Activated CD4-positive, alpha-beta T cell treated with anti-CD3 and anti-CD28 coated beads for 4 hours (primary cell): Measurements from ENCODE around the gene CDKN1C.

Experiments used
- DNase-seq, 2 donors: peaks; one replicate each; pipeline ENCODE4 v3.0.0-alpha.2; 2020

Gene CDKN1C

DNA sequence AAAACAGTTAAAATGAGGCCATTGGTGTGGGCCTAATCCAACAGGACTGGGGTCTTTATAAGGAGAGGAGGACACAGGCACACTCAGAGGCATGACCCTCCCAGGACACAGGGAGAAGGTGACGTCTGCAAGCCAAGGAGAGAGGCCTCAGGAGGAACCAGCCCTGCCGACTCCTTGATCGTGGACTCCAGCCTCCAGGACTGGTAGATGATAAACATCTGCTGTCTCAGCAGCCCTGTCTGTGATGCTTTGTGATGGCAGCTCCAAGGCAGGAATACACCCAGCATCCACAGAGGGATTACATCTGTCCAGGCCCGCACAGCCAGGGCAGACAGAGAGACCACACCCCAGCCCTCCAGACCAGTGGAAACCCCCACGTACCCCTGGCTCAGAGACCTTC is 18.4 kb downstream of the CDKN1C start:
- no peak for DNase-seq

DNA sequence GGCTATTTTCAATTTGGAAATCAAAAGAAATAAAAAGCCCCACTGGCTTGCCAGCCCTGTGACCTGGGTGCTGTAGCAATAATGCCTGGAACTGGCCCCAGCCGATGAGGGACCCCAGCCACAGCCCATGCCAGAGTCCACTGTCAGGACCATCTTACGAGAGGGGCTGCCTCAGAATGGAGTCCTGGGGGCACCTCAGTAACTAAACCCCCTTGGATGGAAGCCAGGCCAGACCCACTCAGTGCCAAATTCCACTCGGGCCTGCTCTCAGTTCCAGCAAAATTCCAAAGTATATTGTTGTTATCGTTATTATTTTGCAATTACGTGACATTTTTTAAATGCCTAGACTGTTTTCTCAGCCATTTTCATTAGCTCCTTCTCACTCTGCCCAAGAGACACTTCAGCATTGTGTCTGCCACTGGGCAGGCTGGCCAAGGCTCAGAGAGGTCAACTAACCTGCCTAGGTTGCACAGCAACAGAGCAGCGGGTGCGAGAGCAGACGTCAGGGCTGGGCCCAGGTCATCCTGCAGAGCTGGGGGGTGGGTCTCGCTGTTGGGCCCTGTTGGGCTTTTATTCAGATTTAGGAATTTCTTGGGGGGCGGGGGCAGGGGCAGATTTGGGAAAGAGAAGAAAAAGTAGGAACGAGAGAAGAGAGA is 19.5 kb downstream of the CDKN1C start:
- no peak for DNase-seq

DNA sequence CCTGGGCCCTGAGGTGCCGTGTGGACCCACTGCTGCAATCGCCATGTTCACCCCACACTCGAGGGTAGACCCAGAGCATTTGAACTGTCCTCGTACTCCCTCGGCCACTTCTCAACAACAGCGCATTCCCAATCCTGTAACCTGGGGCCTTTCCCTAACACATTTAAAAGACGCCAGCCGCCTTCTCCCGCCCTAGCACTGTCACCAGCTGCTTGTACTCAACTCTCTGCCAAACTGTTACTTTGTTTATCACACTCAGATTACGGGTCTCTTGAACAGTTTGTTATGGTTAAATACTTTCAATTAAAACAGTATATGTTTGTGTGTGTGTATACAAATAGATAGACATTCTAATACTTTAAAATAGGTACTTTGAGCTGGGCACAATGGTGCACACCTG is 20.7 kb downstream of the CDKN1C start:
- DNase-seq = no peak

DNA sequence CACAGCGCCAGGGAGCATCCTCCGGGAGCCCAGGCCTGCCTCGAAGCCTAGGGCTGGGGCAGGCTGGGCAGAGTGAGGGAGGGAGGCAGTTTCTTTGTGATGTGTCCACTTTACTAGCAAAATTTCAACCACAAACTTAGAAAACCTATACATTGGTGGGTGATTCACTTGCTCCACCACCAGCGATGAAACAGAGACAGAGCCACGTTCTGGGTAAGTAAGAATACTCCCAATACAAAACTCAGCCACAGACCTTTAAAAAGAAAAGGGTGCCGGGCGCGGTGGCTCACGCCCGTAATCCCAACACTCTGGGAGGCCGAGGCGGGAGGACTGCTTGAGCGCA is 22.3 kb downstream of the CDKN1C start:
- no peak for DNase-seq

DNA sequence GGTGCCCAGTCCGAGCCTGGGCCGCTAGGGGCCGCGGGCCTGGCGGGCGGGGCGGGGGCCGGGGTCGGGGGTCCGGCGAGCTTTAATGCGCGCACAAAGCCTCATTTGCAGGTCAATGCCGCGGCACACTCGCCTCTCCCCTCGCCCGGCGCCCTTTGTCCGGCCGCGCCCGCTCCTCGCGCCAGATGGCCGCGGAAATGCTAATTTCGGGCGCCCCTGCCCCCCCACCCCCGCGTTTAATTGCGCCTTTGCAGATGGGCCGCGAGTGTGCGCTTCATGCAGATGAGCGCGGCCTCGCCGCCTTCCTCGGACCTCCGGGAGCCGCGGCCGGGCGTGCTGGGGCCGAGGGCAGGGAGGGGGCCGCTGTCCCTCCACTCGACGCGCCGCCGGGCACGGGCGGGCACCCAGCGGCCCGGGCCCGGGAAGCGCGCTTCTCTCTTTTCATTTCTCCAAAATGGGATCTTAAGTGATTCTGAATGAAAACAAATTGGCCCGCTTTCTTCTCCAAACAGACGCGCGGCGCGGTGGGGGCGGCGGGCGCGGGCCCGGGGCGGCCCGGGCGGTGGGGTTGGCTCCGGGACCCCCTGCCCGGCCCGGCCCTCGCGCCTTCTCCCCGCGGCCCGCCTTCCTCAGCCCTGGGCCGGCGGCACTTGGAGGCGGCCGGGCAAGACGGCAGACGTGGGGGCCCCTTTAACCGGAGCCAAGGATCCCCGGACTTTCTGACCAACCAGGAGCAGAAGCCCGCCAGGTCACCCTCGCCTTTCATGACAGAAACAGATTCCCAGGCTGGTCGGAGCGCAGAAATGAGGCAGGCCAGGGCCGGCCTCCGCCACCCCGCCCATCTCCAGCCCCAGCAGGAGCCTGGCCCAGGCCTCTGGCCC is 22.9 kb downstream of the CDKN1C start:
- DNase-seq = no peak

DNA sequence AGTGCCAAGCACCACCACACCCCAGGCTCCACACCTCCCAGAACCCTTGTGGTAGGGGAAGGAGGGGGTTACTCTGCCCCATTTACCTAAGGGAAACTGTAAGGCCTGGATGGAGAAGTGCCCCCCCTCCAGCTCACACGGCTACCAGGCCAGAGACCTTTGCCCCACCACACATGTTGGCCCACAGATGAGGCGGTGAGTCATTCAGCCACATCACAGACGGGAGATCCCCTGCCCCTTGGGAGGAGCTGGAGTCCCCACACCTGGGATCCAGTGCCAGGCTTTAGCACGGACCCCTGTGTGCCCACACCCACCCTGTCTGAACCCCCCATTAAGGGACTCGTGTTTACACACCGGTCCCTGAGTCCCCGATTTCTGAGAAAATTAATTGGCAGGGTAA is 24.9 kb downstream of the CDKN1C start:
- DNase-seq = no peak

DNA sequence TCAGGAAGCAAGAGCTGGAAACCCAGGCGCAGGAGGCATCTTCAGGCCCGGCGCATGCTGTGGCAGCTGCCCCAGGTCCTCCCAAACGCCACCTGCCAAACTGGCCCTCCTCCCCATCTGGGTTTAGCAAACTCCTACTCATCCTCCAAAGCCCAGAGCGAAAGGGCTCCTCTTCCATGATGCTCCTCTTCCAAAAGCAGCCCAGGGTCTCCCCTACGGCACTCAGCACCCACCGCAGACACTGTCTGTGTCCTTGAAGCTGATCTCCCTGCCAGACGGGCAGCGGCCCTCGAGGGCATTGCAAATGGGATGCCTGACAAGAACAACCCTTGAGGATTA is 25.9 kb downstream of the CDKN1C start:
- DNase-seq = no peak

DNA sequence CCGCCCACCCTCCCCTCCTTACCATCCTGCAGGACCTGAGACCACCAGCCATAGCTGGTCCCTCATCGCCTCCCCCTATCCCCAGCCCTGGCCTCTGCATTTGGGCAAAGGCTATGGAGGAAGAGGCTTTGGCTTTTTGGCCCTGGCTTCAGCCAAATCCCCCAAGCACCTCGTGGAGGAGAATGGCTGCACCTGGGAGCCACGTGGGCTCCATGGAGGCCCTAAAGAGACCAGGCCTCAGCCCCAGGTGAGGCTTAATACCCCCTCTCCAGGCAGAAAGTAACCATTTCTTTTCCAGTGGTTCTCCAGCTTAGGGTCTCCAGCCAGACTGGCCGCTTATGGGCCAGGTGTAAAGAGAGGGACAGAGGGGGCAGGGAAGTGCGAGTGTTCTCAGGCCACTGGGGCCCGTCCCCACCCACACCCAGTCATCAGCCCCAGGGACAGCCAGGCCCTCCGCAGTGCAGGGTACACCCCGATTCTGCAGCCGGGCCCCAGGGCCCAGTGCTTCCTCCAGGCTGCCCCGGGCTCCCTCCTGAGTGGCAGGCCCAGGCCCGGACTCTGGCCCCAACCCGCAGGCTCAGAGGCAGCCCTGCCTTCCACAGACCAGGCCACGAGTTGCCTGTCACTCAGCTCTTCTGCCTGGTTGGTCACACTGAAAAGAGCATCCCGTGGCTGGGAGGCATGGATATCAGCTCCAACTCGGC is 26.4 kb downstream of the CDKN1C start:
- no peak for DNase-seq

DNA sequence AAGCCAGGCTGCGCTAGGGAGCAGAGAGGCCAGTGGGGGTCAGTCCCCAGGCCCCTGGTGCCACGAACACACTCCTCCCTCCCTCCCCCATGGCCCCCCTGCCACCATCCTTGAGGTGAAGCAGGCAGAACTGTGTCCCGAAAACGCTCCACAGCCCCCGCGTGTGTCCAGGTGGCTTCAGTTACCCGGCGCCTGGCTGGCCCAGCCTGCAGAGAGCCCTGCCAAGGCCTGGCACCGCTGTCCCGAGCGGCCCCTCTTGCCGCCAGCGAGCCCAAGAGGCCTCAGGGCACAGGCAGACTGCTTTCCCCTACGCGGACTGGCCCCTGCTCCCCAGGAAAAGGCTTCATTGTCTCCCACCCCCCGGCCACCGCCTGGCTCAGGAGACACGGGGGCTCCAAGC is 27.7 kb downstream of the CDKN1C start:
- no peak for DNase-seq

DNA sequence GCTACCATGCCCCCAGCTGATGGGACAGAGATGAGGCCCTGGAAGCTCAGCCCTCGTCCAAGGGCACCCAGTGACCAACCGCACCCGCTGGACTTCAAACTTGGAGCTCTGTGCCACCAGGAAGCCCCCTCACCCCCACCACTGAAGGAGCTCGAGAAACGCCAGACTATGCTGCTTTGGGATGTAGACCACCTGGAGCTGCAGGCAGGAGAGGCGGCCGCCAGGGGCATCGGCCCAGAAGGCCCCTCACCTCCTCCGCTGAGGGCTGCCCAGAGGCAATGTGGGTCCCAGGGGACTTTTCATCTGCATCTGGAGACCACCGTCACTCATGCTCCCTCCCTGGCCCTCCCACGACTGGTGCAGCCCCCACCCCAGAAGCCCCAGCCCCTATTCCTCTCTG is 28.3 kb downstream of the CDKN1C start:
- DNase-seq = no peak

DNA sequence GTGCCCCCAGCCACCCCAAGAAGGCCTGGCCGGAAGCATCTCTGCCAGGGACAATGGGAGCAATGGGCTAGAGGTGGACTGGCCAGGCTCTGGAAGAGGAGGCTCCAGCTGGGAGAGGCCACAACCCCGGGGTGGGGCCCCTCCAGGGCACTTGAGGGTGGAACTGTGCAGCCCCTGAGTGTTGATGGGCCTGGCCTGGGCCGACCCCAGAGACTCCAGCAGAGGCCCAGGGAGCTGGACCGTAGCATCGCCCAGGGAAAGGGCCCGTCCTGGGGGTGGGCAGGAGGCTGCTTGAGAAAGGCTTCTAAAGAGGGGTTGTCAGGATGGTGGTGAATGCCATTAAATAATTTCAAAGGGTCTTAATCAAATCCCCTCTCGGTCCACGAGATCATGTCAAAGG is 30.4 kb downstream of the CDKN1C start:
- DNase-seq = no peak

DNA sequence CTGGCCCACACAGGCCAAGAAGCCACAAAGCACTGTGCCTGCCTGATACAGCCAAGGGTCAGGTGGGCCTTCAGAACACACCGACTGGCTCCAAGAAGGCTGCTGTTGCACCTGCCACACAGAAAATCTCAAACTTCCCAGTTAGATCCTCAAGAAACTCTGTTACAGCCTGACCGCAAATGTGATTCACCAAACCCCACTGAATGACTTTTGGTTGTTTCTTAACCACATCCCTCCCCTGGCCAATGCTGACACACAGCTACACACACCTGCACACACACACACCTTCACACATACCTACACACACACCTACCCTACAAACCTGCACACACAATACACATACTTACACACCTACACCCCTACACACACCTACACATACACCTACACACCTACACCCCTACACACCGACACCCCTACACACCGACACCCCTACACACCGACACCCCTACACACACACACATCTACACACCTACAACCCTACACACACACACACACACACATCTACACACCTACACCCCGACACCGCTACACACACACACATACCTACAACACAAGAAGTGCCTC is 31.5 kb downstream of the CDKN1C start:
- no peak for DNase-seq

DNA sequence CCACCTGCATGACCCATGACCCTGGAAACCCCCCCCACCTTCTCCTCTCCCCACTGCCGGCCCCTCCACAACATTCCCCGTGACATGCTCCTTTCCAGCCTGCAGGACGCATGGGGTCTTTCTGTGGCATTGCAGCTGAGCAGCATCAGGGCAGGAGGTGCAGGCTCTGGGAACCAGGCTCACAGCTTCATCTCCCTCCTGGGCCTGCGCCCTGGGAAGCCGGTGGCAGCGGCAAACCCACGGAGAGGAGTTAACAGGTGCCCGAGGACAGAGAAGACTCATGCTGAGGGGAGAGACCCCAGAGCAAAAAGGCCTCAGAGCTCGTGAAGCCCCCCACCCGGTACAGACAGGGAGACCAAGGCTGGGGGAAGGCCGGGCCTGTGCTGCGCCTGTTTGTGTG is 32.2 kb downstream of the CDKN1C start:
- DNase-seq = no peak

DNA sequence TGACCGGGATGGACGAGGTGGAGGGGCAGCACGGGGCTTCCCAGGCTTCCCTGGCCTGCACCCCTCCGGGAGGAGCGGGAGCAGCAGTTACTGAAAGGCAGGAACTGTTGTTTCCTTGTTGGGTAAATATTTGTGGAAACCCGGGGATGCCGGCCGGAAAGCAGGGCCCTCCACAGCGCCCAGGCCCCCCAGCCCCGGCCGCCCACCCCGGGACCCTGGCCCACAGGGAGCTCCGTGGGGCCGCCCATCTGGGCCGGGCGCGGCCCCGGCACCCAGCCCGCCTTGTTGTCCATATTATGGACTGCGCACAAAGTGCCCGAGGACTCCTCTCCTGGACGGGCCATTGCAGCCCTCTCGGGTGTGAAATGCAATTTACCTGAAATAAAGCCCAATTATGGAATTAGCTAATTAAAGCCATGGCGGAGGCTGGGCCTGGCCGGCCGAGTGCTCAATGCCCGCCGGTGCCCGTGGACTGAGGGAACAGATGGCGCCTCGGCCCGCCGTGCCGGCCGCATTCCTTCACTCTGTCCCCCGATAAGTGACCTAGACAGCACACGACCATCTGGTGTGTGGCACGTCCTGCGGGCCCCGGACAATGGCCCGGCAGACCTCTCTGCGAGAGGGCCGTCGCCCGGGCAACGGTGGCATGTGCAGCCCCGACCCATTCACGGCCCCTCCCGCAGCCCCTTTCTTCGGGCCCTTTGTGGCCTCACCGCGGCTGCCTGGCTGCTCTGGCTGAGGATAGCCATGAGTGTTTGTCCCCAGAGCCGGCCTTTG is 35.4 kb downstream of the CDKN1C start:
- no peak for DNase-seq

DNA sequence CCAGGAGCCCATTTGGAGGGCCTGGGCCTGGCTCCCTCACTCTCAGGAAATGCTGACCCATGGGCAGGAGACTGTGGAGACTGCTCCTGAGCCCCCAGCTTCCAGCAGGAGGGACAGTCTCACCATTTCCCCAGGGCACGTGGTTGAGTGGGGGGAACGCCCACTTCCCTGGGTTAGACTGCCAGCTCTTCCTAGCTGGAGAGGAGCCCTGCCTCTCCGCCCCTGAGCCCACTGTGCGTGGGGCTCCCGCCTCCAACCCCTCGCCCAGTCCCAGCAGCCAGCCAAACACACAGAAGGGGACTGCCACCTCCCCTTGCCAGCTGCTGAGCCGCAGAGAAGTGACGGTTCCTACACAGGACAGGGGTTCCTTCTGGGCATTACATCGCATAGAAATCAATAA is 37.1 kb downstream of the CDKN1C start:
- no peak for DNase-seq

DNA sequence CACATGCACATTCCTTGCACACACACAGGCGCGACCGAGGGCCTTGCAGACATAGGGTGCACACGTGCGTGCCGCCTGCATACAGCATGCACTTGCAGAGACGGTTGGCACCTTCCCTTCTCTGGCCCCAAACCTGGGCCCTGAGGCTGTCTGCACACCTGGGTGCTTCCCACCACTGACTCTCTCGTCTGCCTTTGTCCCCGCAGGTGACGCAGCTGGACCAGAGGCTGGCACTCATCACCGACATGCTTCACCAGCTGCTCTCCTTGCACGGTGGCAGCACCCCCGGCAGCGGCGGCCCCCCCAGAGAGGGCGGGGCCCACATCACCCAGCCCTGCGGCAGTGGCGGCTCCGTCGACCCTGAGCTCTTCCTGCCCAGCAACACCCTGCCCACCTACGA is 38.0 kb downstream of the CDKN1C start:
- DNase-seq = no peak

DNA sequence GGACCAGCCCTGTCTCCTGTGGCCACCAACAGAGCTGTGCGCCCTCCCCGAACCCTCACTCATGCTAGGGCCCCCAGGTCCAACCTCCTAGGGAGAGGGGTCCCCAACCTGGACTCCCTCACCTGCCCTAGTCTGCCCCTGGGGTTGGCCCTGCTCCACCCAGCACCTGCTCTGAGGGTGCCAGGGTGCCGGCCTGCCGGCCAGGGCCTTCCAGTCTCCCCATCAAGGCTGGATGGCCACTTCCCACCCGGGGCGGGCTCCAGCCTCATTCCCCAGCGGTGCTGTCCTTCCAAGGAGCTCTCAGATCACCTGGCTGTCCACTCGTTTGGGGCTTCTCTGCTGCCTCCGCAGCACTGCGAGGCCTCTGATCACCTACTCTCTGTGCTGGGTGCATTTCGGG is 39.1 kb downstream of the CDKN1C start:
- no peak for DNase-seq

DNA sequence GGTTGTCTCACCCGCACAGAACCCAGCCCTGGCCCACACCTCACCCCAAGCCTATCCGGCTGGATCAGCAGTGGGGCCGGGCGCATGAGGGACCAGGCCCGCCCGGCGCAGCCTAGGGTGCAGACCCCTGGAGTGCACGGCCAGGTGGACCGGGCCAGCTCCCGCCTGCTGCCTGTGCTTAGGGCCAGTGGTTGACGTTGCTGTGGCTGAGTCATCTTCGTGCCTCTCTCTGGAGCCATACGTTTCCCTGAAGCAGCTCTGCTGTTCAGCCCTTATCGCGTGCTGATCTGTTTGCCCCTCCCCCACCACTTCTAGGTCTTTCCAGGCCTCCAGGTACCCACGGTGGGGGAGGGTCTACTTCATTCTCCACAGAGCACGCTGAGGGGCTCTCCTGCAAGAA is 39.5 kb downstream of the CDKN1C start:
- DNase-seq = no peak

DNA sequence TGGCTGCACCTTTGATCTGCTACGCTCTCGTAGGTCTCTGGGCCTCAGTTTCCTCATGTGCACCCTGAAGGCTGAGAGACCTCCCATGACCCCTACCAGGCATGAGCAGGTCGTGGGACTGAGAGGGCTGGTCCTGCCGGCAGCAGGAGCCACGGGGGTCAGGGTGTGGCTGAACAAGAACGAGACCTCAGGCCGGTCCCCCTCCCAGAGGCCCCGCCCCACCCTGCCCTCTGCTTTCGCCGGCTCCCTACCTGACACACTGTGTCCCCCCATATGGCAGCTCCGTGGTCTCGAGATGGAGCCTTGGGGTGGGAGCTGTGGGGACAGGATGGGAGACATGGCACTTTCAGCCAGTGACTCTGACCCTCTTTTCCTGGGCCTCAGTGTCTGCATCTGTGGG is 40.6 kb downstream of the CDKN1C start:
- DNase-seq = no peak

DNA sequence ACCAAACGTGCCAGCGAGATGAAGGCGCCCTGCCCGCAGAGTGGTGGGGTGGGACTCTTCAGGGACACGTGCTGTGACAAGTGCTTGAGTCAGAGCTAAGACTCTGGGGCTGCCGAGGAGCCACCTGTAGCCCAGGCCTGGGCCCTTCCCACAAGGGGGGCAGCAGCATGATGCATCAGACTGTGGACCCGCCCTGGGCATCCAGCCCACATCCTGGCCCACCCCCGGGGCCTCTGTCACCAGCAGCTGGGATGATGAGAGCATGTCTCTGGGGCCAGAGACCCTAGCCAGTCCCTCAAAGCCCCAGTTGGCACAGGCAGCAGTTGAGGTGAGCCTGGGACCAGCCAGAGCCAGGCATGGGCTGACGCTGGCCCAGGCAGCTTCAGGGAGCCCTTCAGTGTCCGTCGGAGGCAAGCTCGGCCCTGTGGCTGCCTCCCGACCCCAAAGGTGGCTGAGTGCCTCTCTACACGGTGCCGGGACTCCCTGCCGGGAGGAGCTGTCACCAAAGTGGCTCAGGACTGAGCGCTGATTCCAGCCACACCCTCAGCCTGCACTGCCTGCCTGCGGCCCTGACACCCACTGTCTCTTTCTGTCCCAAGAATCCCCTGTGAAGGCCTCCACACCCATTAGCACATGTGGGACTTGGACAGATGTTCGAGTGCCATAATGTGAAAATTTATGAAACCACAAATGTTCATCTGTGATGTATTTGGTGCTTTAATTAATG is 41.3 kb downstream of the CDKN1C start:
- no peak for DNase-seq

DNA sequence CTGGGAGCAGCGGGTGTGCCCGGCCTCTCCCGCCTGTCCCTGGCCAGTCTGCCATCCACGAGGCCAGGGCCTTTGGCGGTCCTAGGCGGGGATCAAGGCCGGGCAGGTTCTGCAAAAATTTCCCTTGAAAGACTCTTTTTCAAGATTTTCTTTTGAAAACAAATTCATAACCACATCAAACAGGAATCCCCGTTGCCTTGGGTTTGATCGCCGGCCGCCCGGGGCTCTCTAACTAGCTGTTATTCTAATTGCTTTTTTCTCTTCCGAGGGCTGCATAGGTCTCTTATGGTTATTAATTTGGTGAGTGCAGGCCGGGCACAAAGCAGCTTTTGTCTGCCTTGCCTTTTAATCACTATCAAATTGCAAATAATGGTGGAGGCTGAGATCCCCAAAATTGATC is 42.0 kb downstream of the CDKN1C start:
- no peak for DNase-seq

DNA sequence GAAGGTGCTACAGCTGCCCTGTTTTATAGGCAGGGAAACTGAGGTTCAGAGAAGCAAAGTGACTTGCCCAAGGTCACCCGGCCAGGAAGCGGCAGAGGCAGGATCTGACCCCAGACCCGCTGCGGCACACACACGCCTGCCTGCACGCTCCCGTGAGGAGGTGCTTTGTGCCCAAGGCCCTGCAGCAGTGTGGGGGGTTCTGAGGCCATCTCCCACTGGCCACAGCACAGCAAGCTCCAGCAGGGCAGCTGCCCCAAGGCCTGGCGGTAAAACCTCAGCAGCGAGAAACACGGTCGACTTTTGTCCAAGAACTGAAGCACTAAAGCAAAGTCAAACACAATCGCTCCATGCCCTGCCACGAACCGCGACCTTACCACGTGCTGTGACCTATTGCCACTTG is 42.7 kb downstream of the CDKN1C start:
- DNase-seq = no peak
